ENCODE results near the gene RPL9. TPM values are rescaled to one million over a fixed set of nuclear protein-coding genes. Genes with fewer than 3 reads are reported as not detected.

Gene RPL9
- total RNA-seq, 1 donor from 2014 or later: 831 TPM

GRCh38 chr4:39410415-39410814, 48.3 kb downstream of the RPL9 start:
- Mint-ChIP-seq H3K27ac (ENCODE audit: unreplicated experiment) (no peak overlapping the region), H3K4me1 (ENCODE audit: low read depth, unreplicated experiment) (peaks cover 10% of the 10 kb centered on the region), H3K4me3 (ENCODE audit: unreplicated experiment) (no peak overlapping the region), H3K9me3 (ENCODE audit: unreplicated experiment) (no peaks in the 10 kb centered on the region), H3K27me3 (ENCODE audit: unreplicated experiment) (no peaks in the 10 kb centered on the region), H3K36me3 (ENCODE audit: unreplicated experiment) (no peaks in the 10 kb centered on the region)
- no peak for DNase-seq
- TF ChIP-seq, protein P1, sequence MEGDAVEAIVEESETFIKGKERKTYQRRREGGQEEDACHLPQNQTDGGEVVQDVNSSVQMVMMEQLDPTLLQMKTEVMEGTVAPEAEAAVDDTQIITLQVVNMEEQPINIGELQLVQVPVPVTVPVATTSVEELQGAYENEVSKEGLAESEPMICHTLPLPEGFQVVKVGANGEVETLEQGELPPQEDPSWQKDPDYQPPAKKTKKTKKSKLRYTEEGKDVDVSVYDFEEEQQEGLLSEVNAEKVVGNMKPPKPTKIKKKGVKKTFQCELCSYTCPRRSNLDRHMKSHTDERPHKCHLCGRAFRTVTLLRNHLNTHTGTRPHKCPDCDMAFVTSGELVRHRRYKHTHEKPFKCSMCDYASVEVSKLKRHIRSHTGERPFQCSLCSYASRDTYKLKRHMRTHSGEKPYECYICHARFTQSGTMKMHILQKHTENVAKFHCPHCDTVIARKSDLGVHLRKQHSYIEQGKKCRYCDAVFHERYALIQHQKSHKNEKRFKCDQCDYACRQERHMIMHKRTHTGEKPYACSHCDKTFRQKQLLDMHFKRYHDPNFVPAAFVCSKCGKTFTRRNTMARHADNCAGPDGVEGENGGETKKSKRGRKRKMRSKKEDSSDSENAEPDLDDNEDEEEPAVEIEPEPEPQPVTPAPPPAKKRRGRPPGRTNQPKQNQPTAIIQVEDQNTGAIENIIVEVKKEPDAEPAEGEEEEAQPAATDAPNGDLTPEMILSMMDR (IDR thresholded peaks at IDR 0.05; ENCODE audit: partially characterized antibody, unreplicated experiment): no peak

DNA sequence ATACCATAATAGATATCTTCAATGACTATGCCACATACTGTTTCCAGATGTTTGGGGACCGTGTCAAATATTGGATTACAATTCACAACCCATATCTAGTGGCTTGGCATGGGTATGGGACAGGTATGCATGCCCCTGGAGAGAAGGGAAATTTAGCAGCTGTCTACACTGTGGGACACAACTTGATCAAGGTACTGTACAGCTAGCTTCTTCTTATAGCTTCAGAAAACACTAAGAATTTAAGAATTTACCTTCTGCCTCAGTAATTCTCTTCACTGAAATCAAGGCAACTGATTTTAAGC, 51.2 kb downstream of the RPL9 start:
- no peaks in the 10 kb centered on the region for H3K36me3 Mint-ChIP-seq (ENCODE audit: unreplicated experiment)
- no peaks in the 10 kb centered on the region for H3K9me3 Mint-ChIP-seq (ENCODE audit: unreplicated experiment)
- DNase-seq: no peak
- no peak overlapping the region for H3K27ac Mint-ChIP-seq (ENCODE audit: unreplicated experiment)
- no peak overlapping the region for H3K4me3 Mint-ChIP-seq (ENCODE audit: unreplicated experiment)
- no peaks in the 10 kb centered on the region for H3K27me3 Mint-ChIP-seq (ENCODE audit: unreplicated experiment)
- TF ChIP-seq, protein P1 (IDR thresholded peaks at IDR 0.05; ENCODE audit: partially characterized antibody, unreplicated experiment): no peak
- H3K4me1 Mint-ChIP-seq (ENCODE audit: low read depth, unreplicated experiment): peaks cover 10% of the 10 kb centered on the region

- Mint-ChIP-seq H3K36me3 (ENCODE audit: unreplicated experiment) (no peaks in the 10 kb centered on the region), H3K27ac (ENCODE audit: unreplicated experiment) (peak within 1 kb of the TSS; percentile 14), H3K9me3 (ENCODE audit: unreplicated experiment) (no peaks in the 10 kb centered on the region), H3K4me3 (ENCODE audit: unreplicated experiment) (peak within 1 kb of the TSS; percentile 4), H3K4me1 (ENCODE audit: low read depth, unreplicated experiment) (peaks cover 10% of the 10 kb centered on the region), H3K27me3 (ENCODE audit: unreplicated experiment) (no peaks in the 10 kb centered on the region)
- TF ChIP-seq, protein P1 (IDR thresholded peaks at IDR 0.05; ENCODE audit: partially characterized antibody, unreplicated experiment): no peak
- peak; percentile 24 for DNase-seq
These were observed 51.7 kb downstream of the RPL9 start, which contains the start of gene KLB for GRCh38 chr4:39406763-39407583. Gene KLB (plus strand): TSS chr4:39406930. CDS start chr4:39406950, 20 bp downstream.

Small RNA genes lying within 50 kb of the gene (microRNA-seq; reads per million reads assigned to microRNA genes)
- not detected for gene MIR5591 (ENCODE audit: unreplicated experiment)

Other genes starting within 250 kb of the RPL9 start
- 27.7 TPM for gene RFC1, start 92.6 kb downstream of the RPL9 start, total RNA-seq (ENCODE audit: unreplicated experiment)
- not detected for gene KLB, start 52.0 kb downstream of the RPL9 start, total RNA-seq (ENCODE audit: unreplicated experiment)
- 9.4 TPM for gene LIAS, start 134 bp upstream of the RPL9 start, total RNA-seq (ENCODE audit: unreplicated experiment)
- gene UGDH, start 68.5 kb upstream of the RPL9 start, total RNA-seq (ENCODE audit: unreplicated experiment): 32.3 TPM
- gene SMIM14, start 179.9 kb upstream of the RPL9 start, total RNA-seq (ENCODE audit: unreplicated experiment): 27.1 TPM
- 96.7 TPM for gene UBE2K, start 239.2 kb upstream of the RPL9 start, total RNA-seq (ENCODE audit: unreplicated experiment)